Lower leg skin (tissue), 4 donors: ENCODE results near the gene CCNQ. TPM values are rescaled to one million over a fixed set of nuclear protein-coding genes. Genes with fewer than 3 reads are reported as not detected.

ENCODE experiments used
- DNase-seq, 2 donors: peaks; one replicate each; pipeline ENCODE4 v3.0.0-alpha.2; 2019; ENCODE audit warnings: low spot score in 2 of 2
- H3K4me3 ChIP-seq: fragments of 200-600 bp; sonication (generic); 2 replicates; pipeline ENCODE4 v1.5.1; 2017; ENCODE audit warnings: mild to moderate bottlenecking, low read depth; ENCODE audit not compliant: poor library complexity, severe bottlenecking
- POLR2A ChIP-seq, 2 donors: fragments of 450-650 bp; IDR thresholded peaks; one replicate each; pipeline ENCODE4 v1.6.1; 2016 to 2017; ENCODE audit warnings: antibody characterized with exemption in 2 of 2, mild to moderate bottlenecking in 1 of 2, moderate library complexity in 1 of 2
- WGBS, 2 donors: methylation state at CpG; one replicate each; pipeline ENCODE4 v1.1.5; 2018; 5-methylcytosine and 5-hydroxymethylcytosine counted together
- intact Hi-C: fragments of 100-400 bp; cut with DNase I; formaldehyde crosslinking; loops from one replicate; pipeline ENCODE4 v1.15.0; 2023; ENCODE audit warnings: low total_unique reads
- total RNA-seq, 4 donors: library from RNA; depleted of rRNA; stranded (reverse); fragments of >200 nt; gene quantifications; one replicate each; pipeline ENCODE4 v1.1.0, GENCODE V29; 2016
- TF ChIP-seq, protein P1 (sequence below), 3 donors: fragments of 450-650 bp; IDR thresholded peaks; one replicate each; pipeline ENCODE4 v1.5.1; 2016; ENCODE audit warnings: antibody characterized with exemption in 3 of 3, mild to moderate bottlenecking in 3 of 3, moderate library complexity in 2 of 3

The CCNQ gene
- total RNA-seq, 4 donors from 2014 or later = 20.7 to 35.7 (median 28.5) TPM

DNA sequence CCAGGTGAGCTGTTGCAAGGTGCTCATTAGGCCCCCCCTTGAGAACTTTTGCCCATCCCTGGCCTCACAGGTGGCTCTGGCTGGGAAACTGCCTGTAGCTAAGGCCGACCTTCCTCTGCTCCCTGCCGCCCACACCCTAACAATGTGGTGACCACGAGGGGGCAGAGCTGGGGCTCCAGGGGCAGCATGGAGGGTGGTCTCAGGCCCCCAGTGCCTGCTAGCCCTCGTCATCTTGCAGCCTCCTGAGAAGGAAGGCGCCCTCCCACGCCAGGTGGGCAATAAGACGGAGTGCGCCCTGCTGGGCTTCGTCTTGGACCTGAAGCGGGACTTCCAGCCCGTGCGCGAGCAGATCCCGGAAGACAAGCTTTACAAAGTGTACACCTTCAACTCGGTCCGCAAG is 49.1 kb downstream of the CCNQ start:
- intact Hi-C loops = loop anchor here (5.0 to 10.0 kb wide), 2 partner anchors 115 to 1362 kb away; no protein-coding TSS in a partner anchor
- DNase-seq = no peak
- no peak overlapping the region for H3K4me3 ChIP-seq
- TF ChIP-seq, protein P1, sequence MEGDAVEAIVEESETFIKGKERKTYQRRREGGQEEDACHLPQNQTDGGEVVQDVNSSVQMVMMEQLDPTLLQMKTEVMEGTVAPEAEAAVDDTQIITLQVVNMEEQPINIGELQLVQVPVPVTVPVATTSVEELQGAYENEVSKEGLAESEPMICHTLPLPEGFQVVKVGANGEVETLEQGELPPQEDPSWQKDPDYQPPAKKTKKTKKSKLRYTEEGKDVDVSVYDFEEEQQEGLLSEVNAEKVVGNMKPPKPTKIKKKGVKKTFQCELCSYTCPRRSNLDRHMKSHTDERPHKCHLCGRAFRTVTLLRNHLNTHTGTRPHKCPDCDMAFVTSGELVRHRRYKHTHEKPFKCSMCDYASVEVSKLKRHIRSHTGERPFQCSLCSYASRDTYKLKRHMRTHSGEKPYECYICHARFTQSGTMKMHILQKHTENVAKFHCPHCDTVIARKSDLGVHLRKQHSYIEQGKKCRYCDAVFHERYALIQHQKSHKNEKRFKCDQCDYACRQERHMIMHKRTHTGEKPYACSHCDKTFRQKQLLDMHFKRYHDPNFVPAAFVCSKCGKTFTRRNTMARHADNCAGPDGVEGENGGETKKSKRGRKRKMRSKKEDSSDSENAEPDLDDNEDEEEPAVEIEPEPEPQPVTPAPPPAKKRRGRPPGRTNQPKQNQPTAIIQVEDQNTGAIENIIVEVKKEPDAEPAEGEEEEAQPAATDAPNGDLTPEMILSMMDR (IDR thresholded peaks at IDR 0.05) = no peak
- WGBS, 2 donors = 85 to 91% methylated on average over 11 to 16 of the region's 16 CpGs

DNA sequence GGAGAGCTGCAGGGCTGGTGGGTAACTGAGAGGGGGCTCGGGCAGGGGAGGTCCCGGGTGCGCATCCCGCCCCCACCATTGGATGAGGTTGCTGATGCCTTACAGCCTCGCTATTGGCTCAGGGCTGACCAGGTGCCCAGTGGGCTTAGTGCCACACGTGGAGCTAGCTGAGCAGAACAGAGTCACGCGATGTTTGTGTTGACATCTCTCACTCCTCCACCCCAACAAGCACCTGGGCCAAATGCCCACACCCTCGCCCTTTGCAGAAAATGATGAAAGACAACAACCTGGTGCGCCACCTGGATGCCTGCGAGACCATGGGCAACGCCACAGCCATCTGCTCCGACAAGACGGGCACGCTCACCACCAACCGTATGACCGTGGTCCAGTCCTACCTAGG is 49.7 kb downstream of the CCNQ start:
- TF ChIP-seq POLR2A (IDR thresholded peaks at IDR 0.05) = no peak
- TF ChIP-seq, protein P1 (IDR thresholded peaks at IDR 0.05) = no peak
- no peak overlapping the region for H3K4me3 ChIP-seq
- 80 to 90% methylated on average over 7 to 17 of the region's 17 CpGs for WGBS, 2 donors

DNA sequence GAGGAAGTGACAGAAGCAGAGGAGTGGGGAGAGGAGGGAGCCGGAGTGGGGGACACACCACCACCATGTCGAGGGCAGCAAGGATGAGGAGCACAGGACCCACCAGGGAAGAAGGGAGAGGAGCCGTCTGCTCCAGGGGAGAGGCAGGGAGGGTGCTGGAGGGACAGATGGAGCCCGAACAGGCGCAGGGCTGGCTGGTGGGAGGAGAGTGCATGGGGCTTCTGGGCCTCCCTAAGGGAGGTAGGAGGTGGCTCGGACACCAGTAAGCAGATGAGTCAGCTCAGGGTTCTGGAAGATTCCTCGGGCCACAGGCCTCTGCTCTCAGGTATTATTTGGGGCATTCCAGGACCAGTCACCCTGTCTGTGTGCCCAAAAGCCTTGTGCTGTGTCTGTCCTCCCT is 51.7 kb downstream of the CCNQ start:
- TF ChIP-seq, protein P1 (IDR thresholded peaks at IDR 0.05) = no peak
- no peak for TF ChIP-seq POLR2A (IDR thresholded peaks at IDR 0.05)
- H3K4me3 ChIP-seq = no peak overlapping the region
- intact Hi-C loops = loop anchor here (5.0 kb wide), 1 partner anchor 1365 kb away; no protein-coding TSS in a partner anchor
- no peak for DNase-seq
- WGBS, 2 donors = 64 to 78% methylated on average over 6 to 7 of the region's 7 CpGs

More for the DNA sequence above, 49.7 kb downstream of the CCNQ start:
- no peak for DNase-seq
- intact Hi-C loops = loop anchor here (5.0 kb wide), 1 partner anchor 1363 kb away; no protein-coding TSS in a partner anchor

DNA sequence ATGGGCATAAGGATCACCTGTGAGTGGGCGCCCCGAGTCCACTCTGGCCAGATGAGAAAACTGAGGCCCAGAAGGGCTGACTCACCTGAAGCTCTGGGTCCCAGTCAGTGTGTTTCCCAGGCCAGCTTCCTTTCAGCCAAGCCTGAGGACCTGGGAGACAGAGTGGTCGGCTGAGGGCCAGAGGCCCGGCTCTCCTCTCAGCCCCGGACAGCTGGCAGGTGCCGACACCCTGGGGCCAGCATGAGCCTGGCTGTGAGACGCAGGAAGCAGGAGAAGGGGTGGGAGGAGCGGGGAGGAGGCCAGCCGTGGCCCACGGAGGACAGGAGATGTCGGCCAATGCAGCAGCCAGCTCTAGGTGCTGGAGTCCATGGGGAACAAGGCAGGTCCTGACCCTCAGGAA is 52.6 kb downstream of the CCNQ start:
- no peak for DNase-seq
- intact Hi-C loops = loop anchor here (5.0 kb wide), 1 partner anchor 1366 kb away; no protein-coding TSS in a partner anchor
- H3K4me3 ChIP-seq = no peak overlapping the region
- 79 to 90% methylated on average over 10 to 11 of the region's 11 CpGs for WGBS, 2 donors
- TF ChIP-seq, protein P1 (IDR thresholded peaks at IDR 0.05) = no peak
- TF ChIP-seq POLR2A (IDR thresholded peaks at IDR 0.05) = no peak

DNA sequence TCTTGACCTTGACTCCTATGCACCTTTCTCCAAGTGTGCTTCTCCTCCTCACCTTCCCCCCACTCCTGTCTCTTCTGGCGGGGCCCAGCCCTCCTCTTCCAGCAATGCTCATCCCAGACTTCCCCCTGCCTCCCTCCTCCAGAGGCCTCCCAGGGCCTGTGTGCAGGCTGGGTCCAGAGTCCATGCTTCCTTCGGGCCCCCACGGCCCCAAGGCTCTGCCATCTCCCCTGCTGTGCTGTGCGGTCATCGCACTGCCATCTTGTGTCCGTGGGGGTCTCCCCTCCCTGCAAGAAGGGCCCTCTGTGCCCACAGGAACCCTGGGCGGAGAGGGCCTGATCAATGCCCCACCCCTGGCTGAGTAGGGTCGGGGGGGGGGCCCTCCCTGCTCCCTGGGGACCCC is 54.2 kb downstream of the CCNQ start:
- no peak overlapping the region for H3K4me3 ChIP-seq
- no peak for DNase-seq
- TF ChIP-seq POLR2A (IDR thresholded peaks at IDR 0.05) = no peak
- TF ChIP-seq, protein P1 (IDR thresholded peaks at IDR 0.05) = no peak
- 69 to 83% methylated on average over 8 of the region's 8 CpGs for WGBS, 2 donors
- intact Hi-C loops = loop anchor here (5.0 kb wide), 1 partner anchor 1368 kb away; no protein-coding TSS in a partner anchor

DNA sequence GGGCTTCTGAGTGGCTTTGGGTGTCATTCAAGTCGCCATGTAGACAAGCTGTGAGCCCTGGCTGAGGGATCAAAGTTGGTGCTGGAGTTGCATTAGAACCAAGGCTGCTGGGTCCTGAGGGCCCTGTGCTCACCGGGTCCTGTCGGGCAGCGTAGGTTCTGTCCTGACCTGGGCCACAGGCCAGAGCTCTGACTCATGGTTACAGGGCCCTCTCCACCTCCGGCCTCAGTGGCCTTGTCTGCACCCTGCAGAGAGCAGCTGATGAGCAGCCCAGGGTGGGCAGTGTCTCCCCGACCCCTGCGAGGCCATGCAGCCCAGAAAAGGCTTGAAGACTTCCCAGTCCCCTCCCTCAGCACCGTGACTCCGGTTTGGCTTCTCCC is 59.0 kb downstream of the CCNQ start:
- WGBS, 2 donors = 66 to 84% methylated on average over 8 to 9 of the region's 9 CpGs
- no peak overlapping the region for H3K4me3 ChIP-seq
- intact Hi-C loops = no loop called here
- no peak for DNase-seq
- no peak for TF ChIP-seq POLR2A (IDR thresholded peaks at IDR 0.05)
- TF ChIP-seq, protein P1 (IDR thresholded peaks at IDR 0.05) = no peak
